Adrenal gland (tissue), 12 donors: Measurements from ENCODE around the gene PDK2. TPM values are rescaled to one million over a fixed set of nuclear protein-coding genes. Genes with fewer than 3 reads are reported as not detected.

Source experiments
- DNase-seq, 7 donors: peaks; one replicate each; pipeline ENCODE4 v3.0.0-alpha.2; 2019 to 2020
- H3K27ac ChIP-seq, 5 donors: fragments of 200-600 bp; sonication (generic) in 4 of 5; 1 replicate in 3 of 5; 2 replicates in 2 of 5; pipeline versions ENCODE4 v1.5.1 to v1.8.0; 2016 to 2020; ENCODE audit warnings: mild to moderate bottlenecking in 1 of 5
- H3K27me3 ChIP-seq: fragments of 200-600 bp; 2 replicates; pipeline ENCODE4 v1.8.0; 2021
- H3K36me3 ChIP-seq, 2 donors: fragments of 200-600 bp; replicated peaks in 1 of 2; 1 replicate in 1 of 2; 2 replicates in 1 of 2; pipeline versions ENCODE4 v1.5.1 to v1.8.0; 2018 to 2022
- H3K4me1 ChIP-seq, 2 donors: fragments of 200-600 bp; replicated peaks in 1 of 2; 1 replicate in 1 of 2; 2 replicates in 1 of 2; pipeline versions ENCODE4 v1.5.1 to v1.8.0; 2018 to 2021
- H3K4me3 ChIP-seq, 4 donors: fragments of 200-600 bp; sonication (generic) in 3 of 4; one replicate each; pipeline ENCODE4 v1.5.1; 2016 to 2018
- H3K9me3 ChIP-seq, 3 donors: fragments of 200-600 bp; sonication (generic) in 1 of 3; replicated peaks in 1 of 3; 1 replicate in 2 of 3; 2 replicates in 1 of 3; pipeline versions ENCODE4 v1.5.1 to v1.8.0; 2016 to 2021
- CTCF ChIP-seq, 6 experiments: fragments of 450-650 bp in 4 of 6; fragments of 200-600 bp in 2 of 6; sonication (generic) in 1 of 6; IDR thresholded peaks; 1 replicate in 5 of 6; 2 replicates in 1 of 6; pipeline versions ENCODE4 v1.5.1 to v1.8.0; 2016 to 2021; ENCODE audit warnings: antibody characterized with exemption in 6 of 6, mild to moderate bottlenecking in 2 of 6, moderate library complexity in 1 of 6
- POLR2A ChIP-seq, 2 donors: fragments of 450-650 bp; IDR thresholded peaks; one replicate each; pipeline ENCODE4 v1.6.1; 2017; ENCODE audit warnings: antibody characterized with exemption in 2 of 2, mild to moderate bottlenecking in 2 of 2, moderate library complexity in 1 of 2
- WGBS, 4 donors: extraction: QIAGEN DNeasy Blood & Tissue Kit in 2 of 4; methylation state at CpG; one replicate each; pipeline versions ENCODE4 v1.1.5 to v1.1.7; 2013 to 2017; 5-methylcytosine and 5-hydroxymethylcytosine counted together
- intact Hi-C, 2 donors: fragments of 100-400 bp; cut with DNase I; formaldehyde crosslinking; loops; one replicate each; pipeline versions ENCODE4 v1.14.1 to v1.15.0; 2022 to 2023
- polyA plus RNA-seq, 3 donors: library from polyadenylated mRNA; stranded (reverse); fragments of 200-250 nt in 2 of 3; fragments of 350-450 nt in 1 of 3; fragmentation: Illumina TruSeq in 1 of 3; extraction: RNeasy Lipid Tissue Mini Kit (QIAGEN cat#74804) in 1 of 3; gene quantifications; one replicate each; pipeline ENCODE4 v1.2.3, GENCODE V29; 2013 to 2014
- total RNA-seq, 9 donors: library from RNA; depleted of rRNA in 4 of 9; stranded (reverse); fragments of >200 nt in 4 of 9; fragments of 120-200 nt in 1 of 9; fragmentation: NEBNext Ultra II Directional in 1 of 9; extraction: Animal tissue kit (Norgen Biotek cat#: 25700) in 1 of 9; gene quantifications; one replicate each; pipeline versions ENCODE4 v1.1.0 to v1.2.4, GENCODE V29; 2013 to 2023
- donor health status: healthy with polysubstance abuse.
- donor health status: Bipolar disorder and iron deficiency.
- donor health status: DM: yes; HTN: yes; CAD: no.
- donor health status: DM: no; HTN: no; CAD: no.
- donor health status: DM: no; HTN: no; CAD: no.
- donor health status: DM: yes; HTN: yes; CAD: no.

PDK2 gene
- total and polyA plus RNA-seq, 12 donors, result 28.4 to 225 (median 124) TPM

- no peak for DNase-seq
- Histone ChIP-seq H3K36me3 (peaks cover 0 to 31% of the 10 kb centered on the region in 2 donors), H3K27me3 (no peaks in the 10 kb centered on the region), H3K9me3 (no peaks in the 10 kb centered on the region), H3K27ac (peak overlapping the region in 4 of 5 donors; percentile 64 to 90 (median 72)), H3K4me1 (peaks cover 46 to 56% of the 10 kb centered on the region in 2 donors), H3K4me3 (no peak overlapping the region)
- TF ChIP-seq POLR2A (IDR thresholded peaks at IDR 0.05), result no peak
- no peak for TF ChIP-seq CTCF (IDR thresholded peaks at IDR 0.05)
- intact Hi-C loops, result no loop called here
- WGBS, 4 donors, result 37 to 51% (median 42%) methylated on average over 3 of the region's 3 CpGs
Measured at GRCh38 chr17:50065056-50065455, 30.1 kb upstream of the PDK2 start.

- Histone ChIP-seq H3K9me3 (no peaks in the 10 kb centered on the region), H3K4me3 (no peak overlapping the region), H3K4me1 (peaks cover 28 to 37% of the 10 kb centered on the region in 2 donors), H3K27ac (no peak overlapping the region), H3K27me3 (no peaks in the 10 kb centered on the region), H3K36me3 (peaks cover 0 to 47% of the 10 kb centered on the region in 2 donors)
- DNase-seq, result no peak
- TF ChIP-seq POLR2A (IDR thresholded peaks at IDR 0.05), result no peak
- no peak for TF ChIP-seq CTCF (IDR thresholded peaks at IDR 0.05)
- intact Hi-C loops, result no loop called here
- WGBS, 4 donors, result 94 to 100% (median 98%) methylated on average over 2 of the region's 2 CpGs
Measured at GRCh38 chr17:50066995-50067394, 28.2 kb upstream of the PDK2 start.

GRCh38 chr17:50067996-50068395, 27.2 kb upstream of the PDK2 start:
- Histone ChIP-seq H3K36me3 (peaks cover 0 to 55% of the 10 kb centered on the region in 2 donors), H3K4me1 (peaks cover 18 to 33% of the 10 kb centered on the region in 2 donors), H3K27ac (no peak overlapping the region), H3K9me3 (no peaks in the 10 kb centered on the region), H3K4me3 (no peak overlapping the region), H3K27me3 (no peaks in the 10 kb centered on the region)
- TF ChIP-seq CTCF (IDR thresholded peaks at IDR 0.05) (no peak), POLR2A (IDR thresholded peaks at IDR 0.05) (no peak)
- no peak for DNase-seq
- 85 to 96% (median 94%) methylated on average over 8 to 13 of the region's 13 CpGs for WGBS, 4 donors
- intact Hi-C loops, result no loop called here

- Histone ChIP-seq H3K36me3 (peaks cover 0 to 79% of the 10 kb centered on the region in 2 donors), H3K27ac (no peak overlapping the region), H3K9me3 (no peaks in the 10 kb centered on the region), H3K4me1 (peaks cover 0 to 8% of the 10 kb centered on the region in 2 donors), H3K4me3 (no peak overlapping the region), H3K27me3 (no peaks in the 10 kb centered on the region)
- TF ChIP-seq POLR2A (IDR thresholded peaks at IDR 0.05) (no peak), CTCF (IDR thresholded peaks at IDR 0.05) (no peak)
- WGBS, 4 donors, result 91 to 99% (median 94%) methylated on average over 12 to 16 of the region's 16 CpGs
- DNase-seq, result no peak
- intact Hi-C loops, result loop anchor here in 1 of 2 donors (5.0 kb wide), 1 partner anchor 44 kb away; no protein-coding TSS in a partner anchor
Measured at GRCh38 chr17:50070908-50071680, 24.1 kb upstream of the PDK2 start.
